ENCODE data around the gene ZSCAN31. TPM values are rescaled to one million over a fixed set of nuclear protein-coding genes. Genes with fewer than 3 reads are reported as not detected.

ZSCAN31 gene
- total RNA-seq, 1 experiment from 2014 or later, result 10.1 TPM

DNA sequence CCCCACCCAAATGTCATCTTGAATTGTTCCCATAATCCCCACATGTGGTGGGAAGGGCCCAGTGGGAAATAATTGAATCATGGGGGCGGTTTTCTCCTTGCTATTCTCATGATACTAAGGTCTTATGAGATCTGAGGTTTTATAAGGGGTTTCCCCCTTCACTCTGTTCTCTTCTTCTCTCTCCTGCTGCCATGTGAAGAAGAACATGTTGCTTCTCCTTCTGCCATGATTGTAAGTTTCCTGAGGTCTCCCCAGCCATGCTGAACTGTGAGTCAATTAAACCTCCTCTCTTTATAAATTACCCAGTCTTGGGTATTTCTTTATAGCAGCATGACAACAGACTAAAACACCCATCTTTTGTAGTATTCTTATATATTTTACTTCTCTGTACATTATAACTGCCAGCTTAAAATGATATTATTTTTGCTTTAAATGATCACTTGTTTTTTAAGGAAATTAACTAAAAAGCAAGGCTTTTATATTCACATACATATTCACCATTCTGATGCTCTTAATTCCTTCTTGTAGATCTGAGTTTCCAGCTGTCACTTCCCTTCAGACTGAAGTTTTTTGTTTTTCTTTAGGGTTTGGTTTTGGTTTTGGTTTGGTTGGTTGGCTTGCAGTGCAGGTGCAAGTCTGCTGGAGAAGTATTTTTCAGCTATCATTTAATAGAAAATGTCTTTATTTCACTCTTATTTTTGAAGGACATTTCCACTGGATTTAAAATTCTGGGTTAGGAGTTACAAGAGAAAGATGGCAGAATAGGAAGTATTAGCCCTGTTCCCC lies 4.6 kb upstream of the ZSCAN31 start (continued):
- TF ChIP-seq SRF (IDR thresholded peaks at IDR 0.05; ENCODE audit: low read depth) (no peak), ATF3 (IDR thresholded peaks at IDR 0.05) (no peak)
- TF ChIP-seq, protein P1, sequence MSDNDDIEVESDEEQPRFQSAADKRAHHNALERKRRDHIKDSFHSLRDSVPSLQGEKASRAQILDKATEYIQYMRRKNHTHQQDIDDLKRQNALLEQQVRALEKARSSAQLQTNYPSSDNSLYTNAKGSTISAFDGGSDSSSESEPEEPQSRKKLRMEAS (IDR thresholded peaks at IDR 0.05), result no peak

DNA sequence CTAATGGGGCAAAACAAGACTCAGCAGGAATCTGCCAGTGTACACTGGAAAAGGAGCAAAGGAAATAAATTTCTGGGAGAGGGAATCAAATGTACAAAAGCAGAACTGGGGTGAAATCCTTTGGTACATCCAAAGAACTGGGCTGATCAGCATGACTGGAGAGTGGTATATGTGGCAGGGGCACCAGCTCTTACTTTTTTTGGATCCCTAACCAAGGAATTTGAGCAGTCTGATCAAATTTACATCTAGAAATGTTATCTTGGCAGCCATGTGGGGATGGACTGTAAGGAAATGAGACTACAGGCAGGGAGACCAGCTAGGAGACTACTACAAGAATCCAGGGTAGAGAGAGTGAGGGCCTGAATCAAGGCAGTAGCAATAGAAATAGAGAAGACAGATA lies 1.2 kb upstream of the ZSCAN31 start:
- no TSS peak for BruUV-seq (replicated peaks)
- peak overlapping the region in 1 of 2 experiments; percentile 72; a peak in 3 of 4 replicates for H3K4me3 ChIP-seq (replicated peaks in 1 of 2; ENCODE audit: low read depth in 1 of 2, low read length in 2 of 2)

More for the DNA sequence above, 1.2 kb upstream of the ZSCAN31 start:
- Histone ChIP-seq H3K9ac (ENCODE audit: low read length) (peak overlapping the region; percentile 78), H3K27ac (ENCODE audit: low read depth, low read length) (peak overlapping the region; percentile 77; the same call in 1 of the 2 replicates), H3K9me3 (ENCODE audit: control insufficient read depth in 1 of 2, insufficient read depth in 1 of 2, low read depth in 1 of 2, low read length in 2 of 2) (0 out of 4 replicates have a peak, but pooled peaks cover 4 to 6% of the 10 kb centered on the region in 2 experiments), H3K4me1 (ENCODE audit: control insufficient read depth in 1 of 2, insufficient read depth in 2 of 2, low read length in 2 of 2) (peaks cover 13 to 19% of the 10 kb centered on the region in 2 experiments; a peak in 3 of 4 replicates), H3K9me2 (ENCODE audit: insufficient read depth) (no peaks in the 10 kb centered on the region), H3K79me2 (ENCODE audit: insufficient read depth, low read length) (peaks cover 5% of the 10 kb centered on the region; the same call in 1 of the 2 replicates), H3K4me2 (ENCODE audit: low read length) (peak overlapping the region; percentile 85), H3K36me3 (ENCODE audit: control insufficient read depth in 1 of 2, insufficient read depth in 2 of 2, low read length in 2 of 2) (no peaks in the 10 kb centered on the region), H2AFZ (ENCODE audit: low read depth, low read length, poor library complexity, severe bottlenecking) (no peak overlapping the region), H3K27me3 (ENCODE audit: insufficient read depth, low read length) (no peaks in the 10 kb centered on the region), H4K20me1 (ENCODE audit: insufficient read depth) (no peaks in the 10 kb centered on the region)
- RAD21 ChIA-PET (ENCODE audit: low non-redundant PET in 1 of 2, low total read pairs in 2 of 2, uncharacterized antibody in 2 of 2, unreplicated experiment in 2 of 2), result no interaction called here
- TF ChIP-seq FOSL1 (IDR thresholded peaks at IDR 0.05; ENCODE audit: low read depth) (no peak), TCF7L2 (IDR thresholded peaks at IDR 0.05; ENCODE audit: borderline replicate concordance, extremely low read depth, insufficient read depth, insufficient read length) (no peak), CBX3 (IDR thresholded peaks at IDR 0.05; ENCODE audit: low read depth) (no peak), YY1 (IDR thresholded peaks at IDR 0.05; ENCODE audit: extremely low read depth, insufficient replicate concordance, low read depth, low read length) (no peak), RAD21 (IDR thresholded peaks at IDR 0.05; ENCODE audit: low read depth) (no peak), REST (IDR thresholded peaks at IDR 0.05; ENCODE audit: low read depth) (no peak), ZFX (IDR thresholded peaks at IDR 0.05) (no peak), SP1 (IDR thresholded peaks at IDR 0.05; ENCODE audit: low read depth) (no peak), SIN3A (IDR thresholded peaks at IDR 0.05; ENCODE audit: low read depth) (no peak), EGR1 (IDR thresholded peaks at IDR 0.05; ENCODE audit: low read depth) (no peak), POLR2A (IDR thresholded peaks at IDR 0.05; ENCODE audit: borderline replicate concordance, extremely low read depth, insufficient read depth, insufficient read length) (no peak), ELF1 (IDR thresholded peaks at IDR 0.05; ENCODE audit: borderline replicate concordance, low read depth) (no peak), ZNF274 (IDR thresholded peaks at IDR 0.05; ENCODE audit: low read depth, low read length) (no peak), ATF3 (IDR thresholded peaks at IDR 0.05) (no peak), CEBPB (IDR thresholded peaks at IDR 0.05; ENCODE audit: low read depth) (no peak)
- TF ChIP-seq, protein P2, sequence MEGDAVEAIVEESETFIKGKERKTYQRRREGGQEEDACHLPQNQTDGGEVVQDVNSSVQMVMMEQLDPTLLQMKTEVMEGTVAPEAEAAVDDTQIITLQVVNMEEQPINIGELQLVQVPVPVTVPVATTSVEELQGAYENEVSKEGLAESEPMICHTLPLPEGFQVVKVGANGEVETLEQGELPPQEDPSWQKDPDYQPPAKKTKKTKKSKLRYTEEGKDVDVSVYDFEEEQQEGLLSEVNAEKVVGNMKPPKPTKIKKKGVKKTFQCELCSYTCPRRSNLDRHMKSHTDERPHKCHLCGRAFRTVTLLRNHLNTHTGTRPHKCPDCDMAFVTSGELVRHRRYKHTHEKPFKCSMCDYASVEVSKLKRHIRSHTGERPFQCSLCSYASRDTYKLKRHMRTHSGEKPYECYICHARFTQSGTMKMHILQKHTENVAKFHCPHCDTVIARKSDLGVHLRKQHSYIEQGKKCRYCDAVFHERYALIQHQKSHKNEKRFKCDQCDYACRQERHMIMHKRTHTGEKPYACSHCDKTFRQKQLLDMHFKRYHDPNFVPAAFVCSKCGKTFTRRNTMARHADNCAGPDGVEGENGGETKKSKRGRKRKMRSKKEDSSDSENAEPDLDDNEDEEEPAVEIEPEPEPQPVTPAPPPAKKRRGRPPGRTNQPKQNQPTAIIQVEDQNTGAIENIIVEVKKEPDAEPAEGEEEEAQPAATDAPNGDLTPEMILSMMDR (IDR thresholded peaks at IDR 0.05 in 2 of 3, conservative IDR thresholded peaks at IDR 0.05 in 1 of 3; ENCODE audit: borderline replicate concordance in 1 of 3, insufficient read depth in 1 of 3, low read depth in 2 of 3, low read length in 2 of 3), result no peak
- ATAC-seq (no peak), DNase-seq (ENCODE audit: low read depth, low spot score) (no peak)
- intact Hi-C loops (cut with micrococcal nuclease), result loop anchor here (5.0 kb wide), 1 partner anchor 70 kb away; the partner anchor contains the start of gene ZSCAN26
- POLR2A ChIA-PET, result no interaction called here
- CTCF ChIA-PET, result no interaction called here
